ENCODE results near the gene DUSP11. TPM values are rescaled to one million over a fixed set of nuclear protein-coding genes. Genes with fewer than 3 reads are reported as not detected.
A peak's percentile ranks its signal among the peaks of the same experiment; 100 is the strongest.
"Not testable (repeated sequence)": the region's sequence is repeated elsewhere in the genome, so short reads cannot be mapped to it uniquely, and the experiment has no call there.

Gene DUSP11
- total RNA-seq, 1 donor from 2014 or later, result 42.1 TPM

DNA sequence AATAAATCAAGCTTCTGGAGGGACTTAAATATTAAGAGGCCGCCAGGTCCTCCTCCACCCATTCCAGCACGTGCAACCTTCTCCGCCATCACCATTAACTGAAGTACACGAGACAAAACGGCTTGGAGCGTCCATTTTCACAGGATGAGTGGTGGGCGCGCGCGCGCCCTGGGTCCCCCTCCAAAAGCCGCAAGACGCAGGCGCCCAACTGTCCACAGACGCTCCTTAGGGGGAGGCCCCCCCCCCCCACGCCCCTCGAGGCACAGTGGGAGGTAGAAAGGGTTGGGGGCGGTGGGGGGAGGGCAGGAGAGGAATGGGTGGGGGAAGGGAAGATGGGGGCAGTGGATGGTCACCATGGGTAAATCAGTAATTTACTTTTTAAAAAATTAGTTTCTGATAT lies 38.4 kb upstream of the DUSP11 start:
- Mint-ChIP-seq H3K4me3 (no peak overlapping the region), H3K9me3 (no peaks in the 10 kb centered on the region), H3K27me3 (ENCODE audit: insufficient read depth) (no peaks in the 10 kb centered on the region), H3K4me1 (ENCODE audit: low read depth) (peaks cover 17% of the 10 kb centered on the region), H3K27ac (no peak overlapping the region), H3K36me3 (ENCODE audit: low read depth) (no peaks in the 10 kb centered on the region)
- DNase-seq (ENCODE audit: low spot score), result no peak
- intact Hi-C loops (cut with micrococcal nuclease), result no loop called here

DNA sequence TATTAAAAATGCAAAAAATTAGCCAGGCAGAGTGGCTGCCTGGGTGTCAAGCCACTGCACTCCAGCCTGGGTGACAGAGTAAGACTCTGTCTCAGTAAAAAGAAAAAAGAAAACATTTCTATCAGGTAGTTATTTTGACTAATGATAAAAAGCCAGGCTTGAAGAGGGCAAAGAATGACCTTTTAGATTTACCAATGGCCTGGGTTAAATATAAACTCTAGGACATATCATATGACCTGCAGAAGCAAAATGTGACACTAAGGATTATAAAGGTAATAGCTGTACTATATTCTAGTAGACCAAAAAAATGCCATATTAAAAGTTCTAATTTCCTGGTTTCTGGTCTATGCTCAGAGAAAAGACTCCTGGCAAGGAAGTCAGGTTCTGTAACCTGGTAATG lies 32.7 kb upstream of the DUSP11 start:
- intact Hi-C loops (cut with micrococcal nuclease), result no loop called here
- no peak overlapping the region for H3K27ac Mint-ChIP-seq
- H3K27me3 Mint-ChIP-seq (ENCODE audit: insufficient read depth), result peaks cover 2% of the 10 kb centered on the region
- no peak for DNase-seq (ENCODE audit: low spot score)
- no peaks in the 10 kb centered on the region for H3K9me3 Mint-ChIP-seq
- no peak overlapping the region for H3K4me3 Mint-ChIP-seq
- no peaks in the 10 kb centered on the region for H3K4me1 Mint-ChIP-seq (ENCODE audit: low read depth)
- H3K36me3 Mint-ChIP-seq (ENCODE audit: low read depth), result no peaks in the 10 kb centered on the region

DNA sequence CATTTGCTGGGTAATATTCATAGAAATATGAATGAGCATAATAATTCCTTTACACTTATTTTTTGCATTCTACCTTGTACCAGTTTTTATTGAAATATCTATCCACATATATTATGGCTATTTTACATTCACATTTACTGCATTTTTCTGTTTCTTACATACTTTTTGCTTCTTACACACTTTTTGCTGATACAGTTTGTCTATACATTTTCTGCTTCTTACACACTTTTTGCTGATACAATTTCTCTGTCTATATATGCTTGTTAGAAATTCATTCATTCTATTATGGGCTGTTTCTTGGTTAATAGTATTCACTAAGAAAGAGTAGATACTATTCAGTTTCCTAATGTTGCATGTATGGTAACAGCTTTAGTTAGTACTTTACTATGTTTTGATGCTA lies 32.0 kb upstream of the DUSP11 start:
- peaks cover 2% of the 10 kb centered on the region for H3K27me3 Mint-ChIP-seq (ENCODE audit: insufficient read depth)
- H3K36me3 Mint-ChIP-seq (ENCODE audit: low read depth), result no peaks in the 10 kb centered on the region
- H3K9me3 Mint-ChIP-seq, result no peaks in the 10 kb centered on the region
- H3K27ac Mint-ChIP-seq, result no peak overlapping the region
- intact Hi-C loops (cut with micrococcal nuclease), result no loop called here
- DNase-seq (ENCODE audit: low spot score), result no peak
- no peaks in the 10 kb centered on the region for H3K4me1 Mint-ChIP-seq (ENCODE audit: low read depth)
- H3K4me3 Mint-ChIP-seq, result no peak overlapping the region

DNA sequence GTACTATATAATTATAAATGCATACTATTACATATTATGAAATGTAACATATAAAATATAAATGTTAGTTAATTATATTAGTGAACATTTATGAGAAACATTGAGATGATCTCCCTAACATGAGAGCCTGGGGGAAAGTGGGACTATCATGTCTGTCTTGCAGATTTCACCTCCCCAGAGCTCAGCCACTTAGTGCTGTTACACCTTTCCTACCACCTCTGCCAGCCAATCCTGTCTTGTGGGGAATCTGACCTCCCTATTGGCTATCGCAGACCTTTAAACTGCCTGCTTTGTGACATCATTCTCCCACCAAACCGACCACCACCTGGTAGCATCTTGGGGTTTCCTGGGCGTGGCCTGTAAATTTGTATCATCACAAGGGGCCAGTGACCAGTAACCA lies 4.0 kb upstream of the DUSP11 start, which contains the start of gene C2orf78:
Gene C2orf78 (plus strand): TSS at position 301 of the 400 bp plus-strand sequence. CDS start 127 bp downstream, outside the sequence.
- H3K36me3 Mint-ChIP-seq (ENCODE audit: low read depth), result not testable (repeated sequence)

DNA sequence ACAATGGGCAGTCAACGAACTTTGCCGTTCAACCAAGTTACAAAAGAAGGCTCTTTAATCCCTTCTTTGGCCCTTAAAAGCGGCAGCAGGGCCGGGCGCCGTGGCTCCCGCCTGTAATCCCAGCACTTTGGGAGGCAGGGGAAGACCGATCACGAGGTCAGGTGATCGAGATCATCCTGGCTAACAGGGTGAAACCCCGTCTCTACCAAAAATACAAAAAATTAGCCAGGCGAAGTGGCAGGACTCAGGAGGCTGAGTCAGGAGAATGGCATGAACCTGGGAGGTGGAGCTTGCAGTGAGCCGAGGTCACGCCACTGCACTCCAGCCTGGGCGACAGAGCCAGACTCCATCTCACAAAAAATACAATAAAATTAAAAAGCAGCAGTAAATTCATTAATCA lies 3.5 kb upstream of the DUSP11 start:
- DNase-seq (ENCODE audit: low spot score); H3K27me3 Mint-ChIP-seq (ENCODE audit: insufficient read depth); H3K4me1 Mint-ChIP-seq (ENCODE audit: low read depth); intact Hi-C loops (cut with micrococcal nuclease); H3K9me3 Mint-ChIP-seq; H3K4me3 Mint-ChIP-seq; H3K36me3 Mint-ChIP-seq (ENCODE audit: low read depth); H3K27ac Mint-ChIP-seq: not testable (repeated sequence)

More for the DNA sequence above, 4.0 kb upstream of the DUSP11 start, which contains the start of gene C2orf78:
- H3K9me3 Mint-ChIP-seq; DNase-seq (ENCODE audit: low spot score); intact Hi-C loops (cut with micrococcal nuclease); H3K4me1 Mint-ChIP-seq (ENCODE audit: low read depth); H3K27me3 Mint-ChIP-seq (ENCODE audit: insufficient read depth); H3K27ac Mint-ChIP-seq; H3K4me3 Mint-ChIP-seq: not testable (repeated sequence)

DNA sequence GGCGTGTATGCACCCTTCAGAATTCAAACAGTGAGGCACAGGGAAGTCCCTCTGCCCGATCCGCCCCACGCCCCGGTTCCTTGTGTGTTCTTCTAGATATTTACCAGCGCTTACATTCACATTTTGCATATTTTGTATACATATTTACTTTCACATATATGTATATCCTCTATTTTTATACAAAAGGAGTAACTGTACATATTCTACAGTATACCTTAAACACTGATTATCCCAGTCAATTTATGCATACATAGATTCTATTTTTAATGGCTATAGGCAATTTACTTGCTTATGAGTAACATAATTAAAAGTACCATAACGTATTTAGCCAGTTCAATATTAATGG lies 307 bp upstream of the DUSP11 start:
- intact Hi-C loops (cut with micrococcal nuclease), result loop anchor here (1.0 kb wide), 3 partner anchors 43 to 340 kb away; partner anchors contain the start of gene TPRKB
- DNase-seq (ENCODE audit: low spot score), result no peak
- Mint-ChIP-seq H3K4me3 (peak overlapping the region; percentile 99), H3K27me3 (ENCODE audit: insufficient read depth) (no peaks in the 10 kb centered on the region), H3K36me3 (ENCODE audit: low read depth) (peaks cover 12% of the 10 kb centered on the region), H3K9me3 (no peaks in the 10 kb centered on the region), H3K27ac (peak overlapping the region; percentile 94), H3K4me1 (ENCODE audit: low read depth) (peaks cover 26% of the 10 kb centered on the region)

DNA sequence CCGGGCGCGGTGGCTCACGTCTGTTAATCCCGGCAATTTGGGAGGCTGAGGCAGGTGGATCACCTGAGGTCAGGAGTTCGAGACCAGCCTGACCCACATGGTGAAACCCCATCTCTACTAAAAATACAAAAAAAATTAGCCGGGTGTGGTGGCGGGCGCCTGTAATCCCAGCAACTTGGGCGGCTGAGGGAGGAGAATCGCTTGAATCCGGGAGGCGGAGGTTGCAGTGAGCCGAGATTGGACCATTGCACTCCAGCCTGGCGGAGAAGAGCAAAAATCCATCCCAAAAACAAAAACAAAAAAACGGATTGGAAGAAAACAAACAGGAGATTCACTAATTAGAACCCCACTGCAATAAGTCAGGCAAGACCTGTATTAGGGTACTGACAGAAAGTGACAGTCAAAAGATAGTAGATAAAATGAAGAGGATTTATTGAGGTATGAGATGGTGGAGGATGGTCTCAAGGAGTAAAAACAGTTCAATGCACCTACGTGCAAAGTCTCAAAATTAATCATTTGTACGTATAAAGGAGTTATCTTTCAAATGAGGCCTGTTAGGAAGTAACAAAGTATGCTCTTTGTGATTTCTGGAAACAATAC lies 936 bp downstream of the DUSP11 start:
- intact Hi-C loops (cut with micrococcal nuclease); H3K27me3 Mint-ChIP-seq (ENCODE audit: insufficient read depth); DNase-seq (ENCODE audit: low spot score); H3K9me3 Mint-ChIP-seq: not testable (repeated sequence)
- Mint-ChIP-seq H3K27ac (peak overlapping the region; percentile 94), H3K36me3 (ENCODE audit: low read depth) (peaks cover 23% of the 10 kb centered on the region), H3K4me1 (ENCODE audit: low read depth) (peaks cover 32% of the 10 kb centered on the region), H3K4me3 (peak overlapping the region; percentile 99)

DNA sequence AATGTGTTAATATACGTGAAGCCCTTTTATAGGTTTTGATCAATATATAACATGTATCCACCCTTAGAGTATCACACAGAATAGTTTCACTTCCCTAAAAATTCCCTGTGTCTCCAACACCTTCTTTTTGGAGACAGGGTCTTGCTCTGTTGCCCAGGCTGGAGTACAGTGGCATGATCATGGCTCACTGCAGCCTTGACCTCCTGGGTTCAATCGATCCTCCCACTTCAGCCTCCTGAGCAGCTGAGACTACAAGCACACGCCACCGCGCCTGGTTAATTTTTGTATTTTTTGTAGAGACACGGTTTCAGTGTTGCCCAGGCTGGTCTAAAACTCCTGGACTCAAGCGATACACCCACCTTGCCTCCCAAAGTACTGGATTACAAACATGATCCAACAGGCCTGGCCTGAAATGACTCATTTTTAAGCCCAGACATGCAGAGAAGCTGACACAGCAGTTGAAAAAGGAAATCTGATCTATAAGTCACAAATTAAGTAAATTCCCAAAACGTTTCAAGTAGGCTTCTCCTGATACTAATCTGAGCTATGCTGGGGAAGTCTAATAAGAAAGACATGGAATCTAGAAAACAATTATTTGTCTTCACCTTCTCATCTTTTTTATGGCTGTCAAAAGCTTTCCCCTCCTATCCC lies 2.9 kb downstream of the DUSP11 start:
- Mint-ChIP-seq H3K4me3 (no peak overlapping the region), H3K9me3 (no peaks in the 10 kb centered on the region), H3K27ac (no peak overlapping the region), H3K36me3 (ENCODE audit: low read depth) (peaks cover 37% of the 10 kb centered on the region), H3K4me1 (ENCODE audit: low read depth) (peaks cover 32% of the 10 kb centered on the region), H3K27me3 (ENCODE audit: insufficient read depth) (no peaks in the 10 kb centered on the region)
- no peak for DNase-seq (ENCODE audit: low spot score)
- intact Hi-C loops (cut with micrococcal nuclease), result no loop called here

DNA sequence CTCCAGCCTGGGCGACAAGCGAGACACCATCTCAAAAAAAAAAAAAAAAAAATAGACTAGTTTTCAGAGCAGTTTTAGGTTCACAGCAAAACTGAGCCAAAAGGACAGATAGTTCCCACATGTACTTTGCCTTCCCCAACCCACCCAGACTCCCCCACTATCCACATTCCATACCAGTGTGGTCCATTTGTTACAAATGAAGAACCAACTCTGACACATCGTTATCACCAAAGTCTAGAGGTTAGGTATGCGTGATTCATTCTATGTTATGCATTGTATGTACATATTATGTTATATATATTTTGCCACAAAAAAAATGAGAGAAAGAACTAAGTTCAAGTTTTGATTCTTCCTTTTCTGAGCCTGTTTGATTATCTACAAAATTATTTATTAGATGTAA lies 3.5 kb downstream of the DUSP11 start:
- H3K9me3 Mint-ChIP-seq, result no peaks in the 10 kb centered on the region
- H3K27ac Mint-ChIP-seq, result no peak overlapping the region
- DNase-seq (ENCODE audit: low spot score), result no peak
- peaks cover 40% of the 10 kb centered on the region for H3K36me3 Mint-ChIP-seq (ENCODE audit: low read depth)
- intact Hi-C loops (cut with micrococcal nuclease), result no loop called here
- peaks cover 32% of the 10 kb centered on the region for H3K4me1 Mint-ChIP-seq (ENCODE audit: low read depth)
- H3K27me3 Mint-ChIP-seq (ENCODE audit: insufficient read depth), result no peaks in the 10 kb centered on the region
- H3K4me3 Mint-ChIP-seq, result no peak overlapping the region

DNA sequence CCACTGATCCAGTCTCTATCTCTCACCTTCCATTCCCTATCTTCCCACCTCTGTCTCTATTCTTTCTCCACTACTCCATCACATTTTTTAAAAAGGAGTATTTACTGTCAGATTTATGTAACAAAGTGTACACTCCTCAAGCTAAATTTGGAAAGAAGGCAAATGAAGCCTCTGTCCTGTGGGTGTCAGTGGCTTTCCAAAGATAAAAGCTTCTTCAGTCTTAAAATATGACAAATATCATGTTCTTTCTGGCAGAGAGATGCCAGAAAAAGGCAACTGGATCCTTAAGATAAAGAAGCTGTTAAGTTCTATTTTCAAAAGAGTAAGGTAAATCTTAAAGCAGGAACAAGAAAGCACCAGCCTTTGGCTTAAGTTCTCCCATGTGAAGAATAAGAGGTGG lies 7.1 kb downstream of the DUSP11 start:
- Mint-ChIP-seq H3K4me3 (no peak overlapping the region), H3K4me1 (ENCODE audit: low read depth) (peaks cover 29% of the 10 kb centered on the region), H3K36me3 (ENCODE audit: low read depth) (peaks cover 61% of the 10 kb centered on the region), H3K9me3 (no peaks in the 10 kb centered on the region), H3K27ac (no peak overlapping the region), H3K27me3 (ENCODE audit: insufficient read depth) (no peaks in the 10 kb centered on the region)
- intact Hi-C loops (cut with micrococcal nuclease), result no loop called here
- DNase-seq (ENCODE audit: low spot score), result no peak

DNA sequence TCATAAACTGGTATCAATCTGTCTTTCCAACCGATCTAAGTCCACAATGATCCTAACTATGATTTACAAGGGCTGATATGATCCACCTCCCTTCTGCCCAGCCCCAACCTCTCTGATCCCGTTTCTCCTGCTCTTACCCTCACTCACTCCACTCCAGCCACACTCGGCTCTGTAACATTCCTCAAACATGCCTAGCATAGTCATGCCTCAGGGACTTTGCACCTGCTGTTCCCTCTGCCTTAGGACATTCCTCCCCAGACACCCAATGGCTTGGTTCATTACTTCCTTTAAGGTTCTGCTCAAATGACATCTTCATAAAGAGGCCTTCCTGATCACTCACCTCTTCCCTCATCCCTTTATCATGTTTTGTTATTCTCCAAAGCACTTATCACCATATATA lies 9.2 kb downstream of the DUSP11 start:
- no peak for DNase-seq (ENCODE audit: low spot score)
- Mint-ChIP-seq H3K36me3 (ENCODE audit: low read depth) (peaks cover 65% of the 10 kb centered on the region), H3K4me3 (no peak overlapping the region), H3K27ac (no peak overlapping the region), H3K4me1 (ENCODE audit: low read depth) (peaks cover 17% of the 10 kb centered on the region), H3K27me3 (ENCODE audit: insufficient read depth) (no peaks in the 10 kb centered on the region), H3K9me3 (no peaks in the 10 kb centered on the region)
- intact Hi-C loops (cut with micrococcal nuclease), result no loop called here

DNA sequence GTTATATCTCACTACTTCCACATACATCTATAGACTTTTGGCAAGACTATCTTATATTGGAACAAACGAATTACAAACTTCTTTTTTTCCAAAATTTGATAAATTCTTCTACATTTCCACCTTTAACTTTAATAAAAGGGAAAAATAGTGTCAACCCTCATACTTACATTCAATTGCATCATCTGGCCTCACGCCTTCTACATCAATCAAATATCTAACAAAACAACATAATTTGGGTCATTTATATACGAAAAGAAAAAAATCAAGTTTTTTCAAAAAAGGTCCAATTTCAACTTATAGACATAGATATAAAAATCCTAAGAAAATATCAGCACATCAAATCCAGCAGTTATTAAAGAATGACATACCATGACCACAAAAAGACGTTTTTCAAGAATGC lies 12.9 kb downstream of the DUSP11 start:
- H3K27me3 Mint-ChIP-seq (ENCODE audit: insufficient read depth), result no peaks in the 10 kb centered on the region
- H3K9me3 Mint-ChIP-seq, result no peaks in the 10 kb centered on the region
- intact Hi-C loops (cut with micrococcal nuclease), result no loop called here
- peaks cover 11% of the 10 kb centered on the region for H3K4me1 Mint-ChIP-seq (ENCODE audit: low read depth)
- no peak for DNase-seq (ENCODE audit: low spot score)
- H3K36me3 Mint-ChIP-seq (ENCODE audit: low read depth), result peaks cover 56% of the 10 kb centered on the region
- H3K27ac Mint-ChIP-seq, result no peak overlapping the region
- H3K4me3 Mint-ChIP-seq, result no peak overlapping the region

DNA sequence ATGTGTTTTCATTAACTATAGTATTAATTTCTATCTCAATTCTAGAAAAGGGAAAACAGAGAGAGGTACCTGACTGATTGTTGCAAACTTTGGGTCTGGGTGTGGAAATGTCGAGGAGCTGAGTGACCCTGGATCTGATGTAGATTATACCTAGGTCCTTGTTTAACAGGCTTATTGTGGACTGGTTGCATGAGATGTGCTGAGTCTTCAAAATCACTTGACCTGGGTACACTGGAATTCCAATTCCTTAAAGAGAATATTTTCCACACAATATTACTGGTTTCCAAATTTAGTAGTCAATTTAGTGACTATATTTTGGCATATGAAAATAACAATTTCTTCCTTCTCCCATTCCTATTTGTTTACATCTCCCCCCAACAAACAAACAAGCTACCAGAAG lies 13.6 kb downstream of the DUSP11 start:
- no peaks in the 10 kb centered on the region for H3K27me3 Mint-ChIP-seq (ENCODE audit: insufficient read depth)
- no peak overlapping the region for H3K27ac Mint-ChIP-seq
- H3K4me1 Mint-ChIP-seq (ENCODE audit: low read depth), result peaks cover 11% of the 10 kb centered on the region
- no peaks in the 10 kb centered on the region for H3K9me3 Mint-ChIP-seq
- no peak for DNase-seq (ENCODE audit: low spot score)
- intact Hi-C loops (cut with micrococcal nuclease), result no loop called here
- H3K36me3 Mint-ChIP-seq (ENCODE audit: low read depth), result peaks cover 54% of the 10 kb centered on the region
- no peak overlapping the region for H3K4me3 Mint-ChIP-seq
